DOHH2 (cell line): ENCODE data around the gene ING4.

Source experiments
- H3F3A ChIP-seq: fragments of 200-600 bp; sonication (generic), shearing (Covaris generic); 2 replicates; pipeline ENCODE4 v1.6.0; 2016; ENCODE audit warnings: antibody characterized with exemption, mild to moderate bottlenecking; ENCODE audit not compliant: control insufficient read depth, insufficient read depth
- H3K27ac ChIP-seq: fragments of 200-600 bp; sonication (generic); 2 replicates; pipeline ENCODE4 v1.5.1; 2014; ENCODE audit warnings: low read depth, mild to moderate bottlenecking, low read length, moderate library complexity
- H3K27me3 ChIP-seq: fragments of 200-600 bp; sonication (generic); 2 replicates; pipeline ENCODE4 v1.6.1; 2014; ENCODE audit warnings: mild to moderate bottlenecking, low read length, mixed read lengths; ENCODE audit not compliant: control insufficient read depth
- H3K36me3 ChIP-seq: fragments of 200-600 bp; sonication (generic); 2 replicates; pipeline ENCODE4 v1.6.1; 2014; ENCODE audit warnings: mild to moderate bottlenecking, low read length, moderate library complexity, mixed read lengths; ENCODE audit not compliant: control insufficient read depth
- H3K4me1 ChIP-seq: fragments of 200-600 bp; sonication (generic); 2 replicates; pipeline ENCODE4 v1.6.1; 2014; ENCODE audit warnings: mild to moderate bottlenecking, low read length, mixed read lengths; ENCODE audit not compliant: control insufficient read depth
- H3K4me2 ChIP-seq: fragments of 200-600 bp; sonication (generic); 2 replicates; pipeline ENCODE4 v1.6.0; 2014; ENCODE audit warnings: mild to moderate bottlenecking, low read length, moderate library complexity
- H3K4me3 ChIP-seq: fragments of 200-600 bp; sonication (generic); 2 replicates; pipeline ENCODE4 v1.5.1; 2014; ENCODE audit warnings: mild to moderate bottlenecking, low read length, mixed read lengths
- H3K79me2 ChIP-seq: fragments of 200-600 bp; sonication (generic); 2 replicates; pipeline ENCODE4 v1.6.1; 2014; ENCODE audit warnings: mild to moderate bottlenecking, low read length, mixed read lengths; ENCODE audit not compliant: control insufficient read depth
- H3K9me2 ChIP-seq: fragments of 200-600 bp; sonication (generic); replicated peaks from 2 replicates; pipeline ENCODE4 v1.6.1; 2014; ENCODE audit warnings: mild to moderate bottlenecking, low read length, mixed read lengths; ENCODE audit not compliant: control insufficient read depth
- H3K9me3 ChIP-seq: fragments of 200-600 bp; sonication (generic); 2 replicates; pipeline ENCODE4 v1.6.1; 2014; ENCODE audit warnings: antibody characterized with exemption, low read length, mixed read lengths; ENCODE audit not compliant: control insufficient read depth, insufficient read depth
- H4K20me1 ChIP-seq: fragments of 200-600 bp; sonication (generic); 2 replicates; pipeline ENCODE4 v1.6.0; 2014; ENCODE audit warnings: low read depth, mild to moderate bottlenecking, antibody characterized with exemption, low read length, moderate library complexity; ENCODE audit not compliant: control insufficient read depth, insufficient read depth
- CTCF ChIP-seq: fragments of 200-600 bp; sonication (generic); IDR thresholded peaks from one replicate; pipeline ENCODE4 v1.5.1; 2014; ENCODE audit warnings: antibody characterized with exemption, mild to moderate bottlenecking, low read depth, low read length; ENCODE audit not compliant: poor library complexity, severe bottlenecking
- EZH2phosphoT487 ChIP-seq: fragments of 200-600 bp; sonication (generic); IDR thresholded peaks from 2 replicates; pipeline ENCODE4 v1.6.1; 2017; ENCODE audit warnings: borderline replicate concordance, mild to moderate bottlenecking, antibody characterized with exemption, low read length, moderate library complexity, mixed read lengths

Gene ING4

GRCh38 chr12:6602526-6602925, 60.4 kb downstream of the ING4 start:
- TF ChIP-seq EZH2phosphoT487 (no peak), CTCF (no peak)
- Histone ChIP-seq H3K27ac (no peak overlapping the region), H3K79me2 (peaks cover 85% of the 10 kb centered on the region), H3F3A (peaks cover 3% of the 10 kb centered on the region), H3K4me1 (peaks cover 40% of the 10 kb centered on the region), H3K4me2 (no peak overlapping the region), H3K36me3 (peaks cover 86% of the 10 kb centered on the region), H3K27me3 (no peaks in the 10 kb centered on the region), H4K20me1 (peaks cover 23% of the 10 kb centered on the region), H3K9me3 (no peaks in the 10 kb centered on the region), H3K4me3 (no peak overlapping the region), H3K9me2 (no peaks in the 10 kb centered on the region)
